SIG-M5 (cell line): Measurements from ENCODE around the gene MOB1A.
"Not testable (repeated sequence)": the region's sequence is repeated elsewhere in the genome, so short reads cannot be mapped to it uniquely, and the experiment has no call there.

Source experiments
- DNase-seq: peaks from one replicate; lab custom pipeline; 2025; lab: John Stamatoyannopoulos, UW

The MOB1A gene

DNA sequence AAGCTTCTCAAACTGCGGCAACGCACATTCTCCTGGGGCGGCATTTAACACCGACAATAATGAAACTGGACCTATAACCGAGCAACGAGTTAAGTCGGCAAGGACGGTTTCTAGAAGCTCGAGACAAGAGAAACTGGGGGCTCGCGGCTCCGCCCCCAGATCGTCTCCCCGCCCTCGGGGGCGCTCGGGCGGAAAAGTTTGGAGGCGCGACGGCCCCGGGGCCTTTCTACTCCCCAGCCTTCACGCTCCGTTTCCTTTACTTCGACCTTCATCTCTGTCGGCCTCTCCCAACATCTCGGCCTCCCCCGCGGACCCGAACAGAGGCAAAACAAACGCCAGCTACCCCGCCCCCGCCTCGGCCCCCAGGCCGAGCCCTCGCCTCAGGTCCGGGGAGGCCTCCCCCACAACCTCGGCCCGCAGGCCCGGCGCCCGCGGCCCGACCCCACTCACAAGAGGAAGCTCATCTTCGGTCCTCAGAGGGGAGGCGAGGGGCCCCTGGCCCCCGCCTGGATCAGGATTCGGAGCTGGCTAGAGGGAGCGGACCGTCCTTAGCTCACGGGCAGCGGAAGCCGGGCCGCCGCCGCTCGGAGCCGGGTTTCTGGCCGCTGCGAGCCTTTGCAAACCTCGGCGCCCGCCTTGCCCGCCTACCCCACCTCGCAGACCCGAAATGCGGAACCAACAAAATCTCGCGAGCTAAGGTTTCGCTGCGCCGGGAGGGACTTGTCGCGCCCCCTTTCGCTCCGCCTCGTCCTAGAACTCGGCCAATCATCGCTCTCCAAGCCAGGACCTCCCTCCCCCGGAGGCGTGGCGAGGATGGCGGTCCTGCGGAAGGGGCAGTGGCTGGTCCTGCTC, at the start of gene MOB1A:
TSS of gene MOB1A (minus strand) at position 669 of the 852 bp plus-strand sequence. CDS start at position 464, 205 bp downstream.
- DNase-seq: peak; percentile 98

GRCh38 chr2:74227646-74228045, 49.0 kb upstream of the MOB1A start:
- DNase-seq: no peak

GRCh38 chr2:74226648-74227213, 48.1 kb upstream of the MOB1A start:
- no peak for DNase-seq

DNA sequence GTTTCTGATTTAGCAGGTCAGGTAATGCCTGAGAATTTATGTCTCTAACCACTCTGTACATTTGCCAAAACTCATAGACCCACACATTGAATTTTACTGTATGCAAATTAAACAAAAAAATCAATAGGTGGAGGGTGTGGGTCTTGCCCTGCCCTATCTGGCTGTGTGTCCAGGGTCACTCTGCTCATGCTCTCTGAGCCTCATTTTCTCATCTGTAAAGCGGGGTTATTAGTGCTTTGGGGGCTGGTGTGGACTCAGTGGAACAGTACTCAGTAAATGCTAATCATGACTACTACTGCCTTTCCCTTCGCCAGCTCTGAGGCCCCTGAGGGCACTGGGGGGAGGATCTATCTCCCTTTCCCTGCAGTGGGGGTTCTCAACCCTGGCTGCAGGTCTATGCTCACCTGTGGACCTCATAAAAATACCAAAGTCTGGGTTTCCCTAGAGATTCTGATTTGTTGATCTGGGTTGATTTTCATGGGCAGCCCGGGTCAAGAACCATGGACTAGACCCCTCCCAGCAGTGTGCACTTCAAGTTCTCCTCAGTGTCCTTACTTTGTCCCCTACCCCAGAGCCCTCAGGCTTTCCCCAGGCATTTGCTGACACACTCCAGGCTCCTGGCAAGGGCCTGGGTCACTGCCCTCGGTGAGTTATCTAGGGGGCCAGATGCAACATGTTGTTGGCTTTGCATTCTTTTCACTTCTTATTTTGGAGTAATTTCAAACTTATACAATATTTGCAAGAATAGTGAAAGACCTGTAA, 47.2 kb upstream of the MOB1A start:
- no peak for DNase-seq

DNA sequence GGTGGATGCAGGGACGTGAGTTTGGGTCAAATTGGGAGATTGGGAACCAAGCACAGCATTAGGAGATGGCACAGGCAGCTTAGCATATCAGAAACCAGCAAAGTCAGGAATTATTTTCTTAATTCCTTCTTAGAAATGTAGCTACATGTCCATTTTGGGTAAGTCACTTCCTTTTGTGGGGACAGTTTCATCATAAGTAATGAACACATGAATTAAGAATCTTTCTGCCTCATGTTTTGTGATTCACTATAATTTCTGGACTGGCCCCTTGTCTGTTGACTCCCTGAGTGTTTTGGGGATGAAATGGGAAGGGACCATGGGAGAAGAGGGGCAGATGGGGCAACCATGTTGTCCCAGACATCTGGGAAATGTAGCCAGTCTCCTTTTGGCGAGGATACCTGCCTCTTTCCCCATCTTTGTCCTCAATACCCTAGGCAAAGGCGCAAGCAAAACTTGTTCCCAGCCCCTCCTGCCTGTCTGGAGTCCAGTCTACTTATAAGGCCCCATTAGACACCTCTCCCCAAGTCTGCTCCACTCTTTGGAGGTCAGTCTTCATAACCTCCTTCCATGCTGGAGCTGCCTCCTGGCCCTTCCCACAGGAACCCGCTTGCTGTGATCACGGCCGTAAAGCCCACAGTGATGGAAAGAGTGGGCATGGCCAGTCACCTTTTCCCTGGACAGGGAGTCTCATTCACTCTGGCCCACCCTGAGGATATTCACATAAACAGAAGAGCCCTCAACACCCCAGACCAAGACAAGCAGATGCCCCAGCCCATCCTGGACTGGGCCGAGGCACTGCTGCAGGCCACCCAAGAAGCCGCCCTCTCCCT, 45.5 kb upstream of the MOB1A start:
- no peak for DNase-seq

- DNase-seq: no peak
These were observed 43.6 kb upstream of the MOB1A start for GRCh38 chr2:74222300-74222650.

DNA sequence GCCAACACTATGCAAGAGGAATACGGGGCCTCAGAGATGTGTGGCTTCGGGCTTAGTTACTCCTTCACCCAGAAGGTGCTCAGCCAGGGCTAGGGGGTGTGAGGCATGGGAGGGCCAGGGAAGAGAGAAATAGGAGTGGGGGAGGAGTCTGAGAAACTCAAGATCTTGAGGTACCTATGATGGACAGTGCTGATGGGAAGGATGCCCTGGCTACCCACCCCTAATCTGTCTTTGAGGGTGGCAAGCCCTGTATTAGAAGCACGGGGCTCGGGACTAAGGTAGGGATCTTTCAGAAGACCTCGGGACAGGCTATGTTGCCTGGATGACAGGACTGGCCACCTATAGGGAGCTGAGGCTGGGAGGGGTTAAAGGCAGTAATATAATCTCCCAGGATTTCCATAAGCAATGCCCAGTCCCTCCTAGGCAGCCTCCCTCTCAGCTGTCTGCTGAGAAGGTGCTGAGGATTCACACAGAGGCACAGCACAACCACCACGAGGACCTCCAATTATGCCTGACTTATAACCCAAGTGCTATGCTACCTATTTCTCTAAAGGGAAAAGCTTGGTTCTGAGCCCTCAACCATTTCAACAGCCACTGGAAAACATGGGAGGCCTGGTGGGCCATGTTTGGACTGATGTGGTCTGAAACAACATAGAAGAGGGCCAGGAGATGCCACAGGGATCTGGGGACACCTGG, 43.1 kb upstream of the MOB1A start:
- no peak for DNase-seq

- no peak for DNase-seq
These were observed 42.4 kb upstream of the MOB1A start for GRCh38 chr2:74221091-74221490.

DNA sequence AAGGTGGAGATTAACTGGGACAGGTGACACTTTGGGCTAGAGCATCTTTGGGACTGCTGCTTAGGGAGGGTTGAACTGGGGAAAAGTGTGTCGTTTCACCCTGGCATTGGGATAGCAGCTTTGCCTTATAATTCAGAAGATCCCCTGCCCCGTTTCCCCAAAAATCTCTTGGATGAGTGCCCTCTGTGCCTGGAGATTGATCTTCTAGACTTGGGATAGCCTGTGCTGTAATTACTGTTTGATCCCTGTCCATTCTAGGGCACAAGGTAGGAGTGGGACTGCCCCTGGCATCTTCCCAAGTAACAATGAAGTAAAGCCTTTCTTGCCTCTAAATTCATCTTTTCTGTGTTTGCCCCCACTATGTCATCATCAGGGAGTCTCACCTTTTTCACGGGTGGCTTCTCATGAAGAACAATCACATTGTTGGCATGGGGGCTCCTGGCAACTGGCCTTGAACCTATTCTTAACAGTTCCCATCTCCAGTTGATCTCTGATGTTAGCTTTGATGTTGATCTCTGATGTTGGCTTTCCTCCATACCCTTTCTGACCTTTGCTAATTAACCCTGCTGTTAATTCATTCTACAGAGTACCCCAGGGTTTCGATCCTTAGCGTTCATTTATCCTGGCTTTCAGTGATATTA, 41.3 kb upstream of the MOB1A start:
- no peak for DNase-seq

- DNase-seq: no peak
These were observed 38.0 kb upstream of the MOB1A start for GRCh38 chr2:74216642-74217041.

DNA sequence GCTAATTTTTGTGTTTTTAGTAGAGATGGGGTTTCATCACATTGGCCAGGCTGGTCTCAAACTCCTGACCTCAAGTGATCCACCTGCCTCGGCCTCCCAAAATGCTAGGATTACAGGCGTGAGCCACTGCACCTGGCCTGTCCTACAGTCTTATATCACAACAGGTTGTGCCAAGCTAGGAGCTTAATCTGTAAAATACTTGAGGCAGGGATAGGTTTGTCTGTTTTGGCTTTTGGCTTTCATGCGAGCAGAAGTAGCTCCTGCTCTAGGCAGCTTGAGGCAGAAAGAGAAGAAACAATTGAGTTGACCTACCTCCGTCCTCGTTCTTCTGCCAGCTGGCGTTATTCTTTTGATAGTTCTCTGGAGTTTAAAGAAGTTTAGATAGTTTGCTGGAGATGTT, 37.1 kb upstream of the MOB1A start:
- not testable (repeated sequence) for DNase-seq

- no peak for DNase-seq
These were observed 34.2 kb upstream of the MOB1A start for GRCh38 chr2:74212702-74213410.

- no peak for DNase-seq
These were observed 27.6 kb upstream of the MOB1A start for GRCh38 chr2:74206180-74206688.

- DNase-seq: no peak
These were observed 26.9 kb upstream of the MOB1A start for GRCh38 chr2:74205596-74205995.

DNA sequence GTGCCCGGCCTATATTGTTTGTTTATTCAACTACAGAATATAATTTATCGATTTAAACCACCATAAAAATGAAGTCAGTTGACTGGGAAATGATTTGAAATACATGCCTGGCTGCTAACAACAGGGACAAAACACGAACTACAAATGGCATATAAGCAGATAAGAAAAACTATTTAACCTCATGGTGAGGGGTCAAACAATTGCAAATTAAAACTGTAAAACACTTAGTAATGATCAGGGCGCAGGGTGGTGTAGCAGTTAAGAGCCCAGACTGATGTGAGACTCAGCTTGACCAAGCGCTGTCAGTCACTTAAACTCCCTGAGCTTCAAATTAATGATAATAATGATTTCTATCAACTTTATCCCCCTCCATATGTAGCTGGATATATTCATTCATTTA, 26.4 kb upstream of the MOB1A start:
- DNase-seq: no peak

GRCh38 chr2:74204436-74204835, 25.8 kb upstream of the MOB1A start:
- DNase-seq: no peak

GRCh38 chr2:74201596-74201995, 22.9 kb upstream of the MOB1A start:
- DNase-seq: no peak

GRCh38 chr2:74201196-74201595, 22.5 kb upstream of the MOB1A start:
- DNase-seq: no peak

- no peak for DNase-seq
These were observed 21.2 kb upstream of the MOB1A start for GRCh38 chr2:74199871-74200305.

DNA sequence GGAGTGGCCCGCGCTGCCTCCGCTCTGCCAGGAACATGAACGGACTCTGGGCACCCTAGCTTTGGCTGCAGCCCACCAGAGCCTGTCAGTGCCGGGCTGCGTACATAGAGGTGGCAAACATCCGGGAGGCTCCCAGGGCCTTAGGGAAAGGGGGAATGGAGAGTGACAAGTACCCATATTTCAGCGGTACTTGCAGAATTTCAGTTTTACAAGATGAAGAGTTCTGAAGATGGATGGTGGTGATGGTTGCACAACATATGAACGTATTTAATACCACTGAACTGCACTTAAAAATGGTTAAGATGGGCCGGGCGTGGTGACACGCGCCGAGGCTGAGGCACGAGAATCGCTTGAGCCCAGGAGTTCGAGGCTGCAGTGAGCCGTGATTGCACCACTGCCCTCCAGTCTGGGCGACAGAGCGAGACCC, 20.6 kb upstream of the MOB1A start:
- no peak for DNase-seq
